HG03108 (cell line): Measurements from ENCODE around the gene GABRR2.
"Not testable (repeated sequence)": the region's sequence is repeated elsewhere in the genome, so short reads cannot be mapped to it uniquely, and the experiment has no call there.

ENCODE experiments used
- ATAC-seq: cut with Tn5 transposase; IDR thresholded peaks from one replicate; pipeline ENCODE4 v1.9.1; 2021; ENCODE audit warnings: moderate library complexity; ENCODE audit not compliant: unreplicated experiment

Gene GABRR2

GRCh38 chr6:89264296-89264695 is 50.8 kb downstream of the GABRR2 start:
- no peak for ATAC-seq

- no peak for ATAC-seq
These were observed 54.3 kb downstream of the GABRR2 start for GRCh38 chr6:89260832-89261231.

GRCh38 chr6:89260310-89260709 is 54.8 kb downstream of the GABRR2 start:
- no peak for ATAC-seq

GRCh38 chr6:89258912-89259311 is 56.2 kb downstream of the GABRR2 start:
- ATAC-seq: no peak

GRCh38 chr6:89257781-89258180 is 57.3 kb downstream of the GABRR2 start:
- no peak for ATAC-seq

GRCh38 chr6:89257346-89257745 is 57.8 kb downstream of the GABRR2 start:
- no peak for ATAC-seq

GRCh38 chr6:89255417-89255816 is 59.7 kb downstream of the GABRR2 start:
- no peak for ATAC-seq

- ATAC-seq: no peak
These were observed 60.5 kb downstream of the GABRR2 start for GRCh38 chr6:89254569-89254968.

GRCh38 chr6:89252907-89253306 is 62.2 kb downstream of the GABRR2 start:
- no peak for ATAC-seq

GRCh38 chr6:89251976-89252375 is 63.1 kb downstream of the GABRR2 start:
- ATAC-seq: no peak

- no peak for ATAC-seq
These were observed 63.9 kb downstream of the GABRR2 start for GRCh38 chr6:89251170-89251569.

GRCh38 chr6:89250239-89250638 is 64.9 kb downstream of the GABRR2 start:
- no peak for ATAC-seq

- ATAC-seq: no peak
These were observed 70.7 kb downstream of the GABRR2 start for GRCh38 chr6:89244241-89244985.

- ATAC-seq: no peak
These were observed 71.8 kb downstream of the GABRR2 start for GRCh38 chr6:89243331-89243629.

- ATAC-seq: no peak
These were observed 72.3 kb downstream of the GABRR2 start for GRCh38 chr6:89242574-89243330.

GRCh38 chr6:89239338-89239737 is 75.8 kb downstream of the GABRR2 start:
- ATAC-seq: peak; percentile 43

GRCh38 chr6:89237158-89237557 is 77.9 kb downstream of the GABRR2 start:
- no peak for ATAC-seq

GRCh38 chr6:89233605-89234004 is 81.5 kb downstream of the GABRR2 start:
- not testable (repeated sequence) for ATAC-seq

- ATAC-seq: no peak
These were observed 92.4 kb downstream of the GABRR2 start for GRCh38 chr6:89222712-89223039.

GRCh38 chr6:89221971-89222711 is 93.0 kb downstream of the GABRR2 start:
- ATAC-seq: no peak

- no peak for ATAC-seq
These were observed 94.0 kb downstream of the GABRR2 start for GRCh38 chr6:89221129-89221528.

- no peak for ATAC-seq
These were observed 97.7 kb downstream of the GABRR2 start, which contains the start of gene GABRR1 for GRCh38 chr6:89217299-89217910. Gene GABRR1 (minus strand): TSS chr6:89217358. CDS start chr6:89217322, 36 bp downstream.
